Measurements from ENCODE around the gene TIPARP. TPM values are rescaled to one million over a fixed set of nuclear protein-coding genes. Genes with fewer than 3 reads are reported as not detected.
"Not testable (repeated sequence)": the region's sequence is repeated elsewhere in the genome, so short reads cannot be mapped to it uniquely, and the experiment has no call there.

Gene TIPARP
- polyA plus RNA-seq, 3 donors from 2014 or later = 21.7 to 32.6 (median 22.6) TPM

DNA sequence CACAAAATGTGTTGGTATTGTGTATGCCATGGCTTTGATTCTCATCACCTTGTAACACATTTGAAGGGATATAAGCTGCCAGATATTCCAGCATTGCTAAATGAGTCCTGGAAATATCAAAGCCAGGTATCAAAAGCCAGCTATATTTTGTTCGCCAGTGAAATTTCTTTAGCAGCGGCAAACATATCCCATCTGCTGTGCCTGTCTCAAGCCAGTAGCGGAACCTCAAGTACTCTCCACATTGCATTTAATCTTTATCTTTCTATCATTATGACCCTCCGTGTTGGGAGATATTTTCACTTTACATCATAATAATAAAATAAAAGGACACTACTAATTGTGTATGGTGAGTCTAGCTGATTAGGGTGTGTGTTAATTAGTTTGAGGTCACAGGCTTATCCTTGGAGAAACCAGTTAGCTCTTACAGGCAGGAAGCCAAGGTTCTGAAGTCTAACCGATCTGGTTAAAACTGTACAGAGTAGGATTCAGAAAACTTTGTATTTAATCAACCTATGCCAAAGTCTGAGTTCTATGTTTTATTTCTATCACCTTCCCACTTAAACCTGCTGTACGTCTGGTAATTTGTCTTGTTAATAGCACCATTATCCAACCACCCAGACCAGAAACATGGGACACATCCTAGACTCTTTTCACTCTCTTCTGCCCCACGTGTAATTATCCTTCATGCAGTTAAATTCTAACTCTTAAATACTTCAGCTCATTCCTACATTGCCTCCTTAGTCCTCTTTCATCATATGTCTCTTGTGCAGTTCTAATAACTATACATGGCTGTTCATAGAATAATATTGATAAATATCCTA lies 14.5 kb downstream of the TIPARP start:
- Mint-ChIP-seq H3K4me3 (peak overlapping the region in 1 of 5 donors; percentile 30), H3K27me3 (ENCODE audit: low read depth in 3 of 3) (peaks cover 0 to 8% (median 0%) of the 10 kb centered on the region in 3 donors), H3K9me3 (no peaks in the 10 kb centered on the region), H3K36me3 (no peaks in the 10 kb centered on the region), H3K4me1 (peaks cover 69 to 100% of the 10 kb centered on the region in 2 donors), H3K27ac (peak overlapping the region in 2 of 6 donors; percentile 2 to 15)
- DNase-seq = no peak

- peaks cover 64 to 100% of the 10 kb centered on the region in 2 donors for H3K4me1 Mint-ChIP-seq
- DNase-seq = no peak
- no peaks in the 10 kb centered on the region for H3K9me3 Mint-ChIP-seq
- H3K4me3 Mint-ChIP-seq = peak overlapping the region in 4 of 5 donors; percentile 1 to 35 (median 20)
- H3K27me3 Mint-ChIP-seq (ENCODE audit: low read depth in 3 of 3) = peaks cover 0 to 8% (median 0%) of the 10 kb centered on the region in 3 donors
- H3K36me3 Mint-ChIP-seq = peaks cover 0 to 8% (median 4%) of the 10 kb centered on the region in 3 donors
- H3K27ac Mint-ChIP-seq = peak overlapping the region in 3 of 6 donors; percentile 7 to 53 (median 19)
Measured at GRCh38 chr3:156689608-156690007, 15.2 kb downstream of the TIPARP start.

DNA sequence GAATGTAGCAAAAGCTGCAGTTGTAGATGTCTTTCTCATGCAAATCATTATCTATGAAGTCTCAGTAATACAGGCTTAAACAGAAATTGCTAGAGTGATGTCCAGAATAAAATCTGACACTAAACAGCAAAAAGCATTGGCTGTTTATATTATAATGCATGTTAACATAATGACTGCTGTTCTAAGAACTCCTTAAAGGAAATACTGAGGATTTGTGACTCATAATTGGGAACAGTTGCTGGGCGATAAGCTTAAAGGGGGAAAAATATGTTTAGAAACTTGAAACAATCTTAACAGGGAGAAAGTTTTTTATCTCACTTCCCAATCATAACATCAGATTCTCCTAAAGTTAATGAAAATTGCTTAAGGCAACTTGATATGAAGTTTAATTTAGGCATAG lies 17.5 kb downstream of the TIPARP start:
- H3K9me3 Mint-ChIP-seq = no peaks in the 10 kb centered on the region
- H3K36me3 Mint-ChIP-seq = peaks cover 12 to 21% (median 14%) of the 10 kb centered on the region in 3 donors
- H3K4me1 Mint-ChIP-seq = peaks cover 48 to 78% of the 10 kb centered on the region in 2 donors
- H3K27ac Mint-ChIP-seq = no peak overlapping the region
- DNase-seq = no peak
- H3K4me3 Mint-ChIP-seq = no peak overlapping the region
- H3K27me3 Mint-ChIP-seq (ENCODE audit: low read depth in 3 of 3) = peaks cover 0 to 8% (median 0%) of the 10 kb centered on the region in 3 donors

DNA sequence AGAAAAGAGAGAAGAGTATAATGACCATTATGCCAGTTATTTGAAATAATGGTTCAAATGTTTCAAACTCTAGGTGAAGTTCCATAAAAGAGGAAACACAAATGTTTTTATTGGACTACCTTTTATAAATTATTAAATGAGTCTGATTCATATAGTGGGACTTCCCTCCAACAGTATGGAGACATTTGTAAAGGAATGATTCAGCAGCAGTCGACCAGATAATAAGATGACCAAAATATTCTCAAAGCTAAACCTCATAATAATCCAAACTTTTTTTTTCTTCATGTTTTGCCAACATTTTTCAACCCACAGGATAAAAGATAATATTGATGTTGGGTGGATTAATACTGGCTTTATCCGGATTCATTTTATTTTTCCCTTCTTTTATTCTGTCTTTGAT lies 18.8 kb downstream of the TIPARP start:
- no peak for DNase-seq
- Mint-ChIP-seq H3K4me1 (peaks cover 38 to 75% of the 10 kb centered on the region in 2 donors), H3K36me3 (peaks cover 18 to 28% (median 19%) of the 10 kb centered on the region in 3 donors), H3K27ac (no peak overlapping the region), H3K9me3 (no peaks in the 10 kb centered on the region), H3K27me3 (ENCODE audit: low read depth in 3 of 3) (peaks cover 0 to 5% (median 1%) of the 10 kb centered on the region in 3 donors), H3K4me3 (no peak overlapping the region)

GRCh38 chr3:156694536-156694935 lies 20.1 kb downstream of the TIPARP start:
- H3K27me3 Mint-ChIP-seq (ENCODE audit: low read depth in 3 of 3) = peaks cover 0 to 5% (median 3%) of the 10 kb centered on the region in 3 donors
- peaks cover 23 to 28% (median 23%) of the 10 kb centered on the region in 3 donors for H3K36me3 Mint-ChIP-seq
- H3K4me3 Mint-ChIP-seq = no peak overlapping the region
- no peaks in the 10 kb centered on the region for H3K9me3 Mint-ChIP-seq
- no peak overlapping the region for H3K27ac Mint-ChIP-seq
- no peak for DNase-seq
- peaks cover 29 to 70% of the 10 kb centered on the region in 2 donors for H3K4me1 Mint-ChIP-seq

DNA sequence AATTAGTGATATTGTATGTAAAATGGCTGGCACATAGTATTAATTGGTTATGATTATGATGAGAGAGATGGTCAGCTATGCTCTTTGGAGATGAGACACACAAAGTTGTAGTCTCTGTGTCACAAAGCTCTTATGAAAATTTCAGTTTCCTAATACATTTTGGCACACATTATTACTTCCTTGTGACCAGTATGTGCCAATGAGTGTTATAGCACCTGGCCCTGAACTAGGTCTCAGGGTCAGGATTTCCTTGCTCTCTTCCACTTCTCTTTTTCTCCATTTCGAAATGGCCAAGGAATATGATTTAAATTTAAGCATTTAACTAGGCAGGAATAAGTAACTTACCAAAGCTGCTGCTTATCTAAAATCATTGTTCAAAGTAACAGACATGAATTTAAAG lies 28.0 kb downstream of the TIPARP start:
- Mint-ChIP-seq H3K4me1 (peaks cover 29 to 73% of the 10 kb centered on the region in 2 donors), H3K4me3 (no peak overlapping the region), H3K27ac (no peak overlapping the region), H3K27me3 (ENCODE audit: low read depth in 3 of 3) (peaks cover 0 to 15% (median 2%) of the 10 kb centered on the region in 3 donors), H3K36me3 (peaks cover 21 to 25% (median 25%) of the 10 kb centered on the region in 3 donors), H3K9me3 (no peaks in the 10 kb centered on the region)
- no peak for DNase-seq

DNA sequence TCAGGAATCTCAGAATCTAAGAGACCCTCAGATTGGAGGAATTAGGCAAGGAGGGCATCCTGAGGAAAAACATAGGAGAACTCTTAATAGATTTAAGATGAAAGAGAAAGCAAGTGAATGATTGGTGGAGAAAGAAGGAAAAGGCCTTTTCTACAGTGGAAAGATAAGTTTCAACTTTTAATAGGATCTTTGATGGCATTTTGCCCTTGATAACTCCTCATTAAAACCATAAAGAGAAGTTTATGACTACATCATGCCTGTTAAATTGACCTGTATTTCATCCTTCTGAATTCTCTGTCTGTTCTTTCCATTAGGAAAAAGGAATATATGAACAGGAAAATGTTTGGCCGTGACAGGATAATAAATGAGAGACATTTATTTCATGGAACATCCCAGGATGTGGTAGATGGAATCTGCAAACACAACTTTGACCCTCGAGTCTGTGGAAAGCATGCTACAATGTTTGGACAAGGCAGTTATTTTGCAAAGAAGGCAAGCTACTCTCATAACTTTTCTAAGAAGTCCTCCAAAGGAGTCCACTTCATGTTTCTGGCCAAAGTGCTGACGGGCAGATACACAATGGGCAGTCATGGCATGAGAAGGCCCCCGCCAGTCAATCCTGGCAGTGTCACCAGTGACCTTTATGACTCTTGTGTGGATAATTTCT lies 30.1 kb downstream of the TIPARP start:
- Mint-ChIP-seq H3K36me3 (peaks cover 12 to 23% (median 18%) of the 10 kb centered on the region in 3 donors), H3K4me3 (no peak overlapping the region), H3K27me3 (ENCODE audit: low read depth in 3 of 3) (peaks cover 0 to 13% (median 0%) of the 10 kb centered on the region in 3 donors), H3K27ac (peak overlapping the region in 5 of 6 donors; percentile 2 to 30 (median 8)), H3K4me1 (peaks cover 26 to 56% of the 10 kb centered on the region in 2 donors), H3K9me3 (no peaks in the 10 kb centered on the region)
- no peak for DNase-seq

DNA sequence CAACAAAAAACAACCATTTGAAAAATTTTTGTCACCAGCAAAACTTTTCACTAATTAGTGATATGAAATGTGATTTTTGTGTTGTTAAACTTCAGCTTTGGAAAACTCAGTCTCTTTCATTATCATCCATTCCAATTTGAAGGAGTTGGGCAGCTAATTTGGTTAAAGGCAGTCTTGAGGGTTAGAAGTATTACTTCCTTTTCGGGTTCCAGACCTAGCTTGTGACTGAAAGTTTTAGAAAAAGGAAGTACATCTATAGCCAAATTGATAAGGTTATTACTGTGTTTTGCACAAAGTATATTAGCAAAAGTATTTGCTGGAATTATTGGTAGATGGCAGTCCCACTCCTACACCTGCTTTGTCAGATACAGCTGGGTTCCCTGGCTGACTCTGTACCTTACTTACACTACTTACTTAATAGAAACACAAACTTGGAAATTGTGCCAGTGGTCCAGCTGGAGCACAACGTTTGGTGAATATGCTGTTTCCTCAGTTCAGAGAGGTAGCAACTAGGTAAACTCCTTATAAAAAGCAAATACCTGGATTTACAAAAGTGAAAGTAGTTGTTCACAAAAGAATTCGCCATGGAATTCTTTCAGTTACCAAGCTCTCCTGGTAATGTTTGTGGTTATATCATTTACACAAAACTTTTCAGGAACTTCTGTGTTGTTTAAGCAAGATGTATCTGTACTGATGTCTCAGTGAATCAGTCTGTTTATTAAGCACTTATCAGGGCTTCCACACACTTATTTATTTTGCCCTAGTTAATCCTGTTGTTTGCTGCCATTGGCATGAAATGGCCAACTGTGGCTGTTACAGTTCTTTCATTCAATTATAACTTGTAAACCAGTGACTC lies 31.6 kb downstream of the TIPARP start:
- Mint-ChIP-seq H3K27me3 (ENCODE audit: low read depth in 3 of 3) (peaks cover 0 to 13% (median 0%) of the 10 kb centered on the region in 3 donors), H3K4me3 (no peak overlapping the region), H3K4me1 (peaks cover 24 to 49% of the 10 kb centered on the region in 2 donors), H3K27ac (peak overlapping the region in 2 of 6 donors; percentile 7 to 45), H3K36me3 (peaks cover 14 to 31% (median 19%) of the 10 kb centered on the region in 3 donors), H3K9me3 (no peaks in the 10 kb centered on the region)
- DNase-seq = no peak

DNA sequence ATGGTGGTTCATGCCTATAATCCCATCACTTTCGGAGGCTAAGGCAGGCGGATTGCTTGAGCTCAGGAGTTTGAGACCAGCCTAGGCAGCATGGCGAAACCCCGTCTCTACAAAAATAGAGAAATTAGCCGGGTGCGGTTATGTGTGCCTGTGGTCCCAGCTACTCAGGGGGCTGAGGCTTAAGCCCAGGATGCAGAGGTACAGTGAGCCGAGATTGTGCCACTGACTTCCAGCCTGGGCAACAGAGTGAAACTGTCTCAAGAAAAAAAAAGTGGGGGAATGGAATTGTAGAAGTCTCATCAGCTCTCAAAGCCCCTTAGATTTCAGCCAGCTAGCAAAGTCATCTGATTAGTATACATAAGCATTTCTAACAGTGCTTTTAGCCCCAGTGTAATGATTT lies 33.2 kb downstream of the TIPARP start:
- H3K4me1 Mint-ChIP-seq = peaks cover 11 to 35% of the 10 kb centered on the region in 2 donors
- DNase-seq = no peak
- peak overlapping the region in 1 of 6 donors; percentile 45 for H3K27ac Mint-ChIP-seq
- peaks cover 15 to 29% (median 22%) of the 10 kb centered on the region in 3 donors for H3K36me3 Mint-ChIP-seq
- H3K27me3 Mint-ChIP-seq (ENCODE audit: low read depth in 3 of 3) = peaks cover 0 to 9% (median 0%) of the 10 kb centered on the region in 3 donors
- no peaks in the 10 kb centered on the region for H3K9me3 Mint-ChIP-seq
- H3K4me3 Mint-ChIP-seq = no peak overlapping the region

- no peaks in the 10 kb centered on the region for H3K9me3 Mint-ChIP-seq
- peaks cover 6 to 14% of the 10 kb centered on the region in 2 donors for H3K4me1 Mint-ChIP-seq
- H3K36me3 Mint-ChIP-seq = peaks cover 5 to 26% (median 11%) of the 10 kb centered on the region in 3 donors
- peaks cover 0 to 2% (median 0%) of the 10 kb centered on the region in 3 donors for H3K27me3 Mint-ChIP-seq (ENCODE audit: low read depth in 3 of 3)
- H3K4me3 Mint-ChIP-seq = no peak overlapping the region
- no peak for DNase-seq
- peak overlapping the region in 2 of 6 donors; percentile 6 to 60 for H3K27ac Mint-ChIP-seq
Measured at GRCh38 chr3:156710429-156710828, 36.0 kb downstream of the TIPARP start.

- no peak overlapping the region for H3K4me3 Mint-ChIP-seq
- H3K4me1 Mint-ChIP-seq = peaks cover 3 to 7% of the 10 kb centered on the region in 2 donors
- H3K36me3 Mint-ChIP-seq = peaks cover 6 to 30% (median 11%) of the 10 kb centered on the region in 3 donors
- DNase-seq = no peak
- peaks cover 0 to 2% (median 0%) of the 10 kb centered on the region in 3 donors for H3K27me3 Mint-ChIP-seq (ENCODE audit: low read depth in 3 of 3)
- H3K9me3 Mint-ChIP-seq = no peaks in the 10 kb centered on the region
- no peak overlapping the region for H3K27ac Mint-ChIP-seq
Measured at GRCh38 chr3:156711113-156711512, 36.7 kb downstream of the TIPARP start.

- not testable (repeated sequence) for H3K27ac Mint-ChIP-seq; H3K4me3 Mint-ChIP-seq; H3K4me1 Mint-ChIP-seq; H3K9me3 Mint-ChIP-seq; H3K27me3 Mint-ChIP-seq (ENCODE audit: low read depth in 3 of 3)
- peak in 1 of 3 donors; percentile 15 for DNase-seq
- H3K36me3 Mint-ChIP-seq = peaks cover 6 to 28% (median 8%) of the 10 kb centered on the region in 3 donors
Measured at GRCh38 chr3:156711944-156712343, 37.6 kb downstream of the TIPARP start.

All from immature natural killer cell (primary cell).